Spleen (tissue), 11 donors: ENCODE data around the gene EPHA6. TPM values are rescaled to one million over a fixed set of nuclear protein-coding genes. Genes with fewer than 3 reads are reported as not detected.

Experiments
- DNase-seq: peaks from one replicate; pipeline ENCODE4 v3.0.0-alpha.2; 2020
- H3K27ac ChIP-seq, 8 donors: fragments of 200-600 bp; sonication (generic) in 7 of 8; 1 replicate in 4 of 8; 2 replicates in 4 of 8; pipeline versions ENCODE4 v1.5.0 to v1.8.0; 2016 to 2021; ENCODE audit warnings: inconsistent platforms in 4 of 8, mild to moderate bottlenecking in 4 of 8, moderate library complexity in 1 of 8
- H3K27me3 ChIP-seq, 7 donors: fragments of 200-600 bp; sonication (generic) in 6 of 7; replicated peaks in 1 of 7; 1 replicate in 4 of 7; 2 replicates in 3 of 7; pipeline versions ENCODE4 v1.5.0 to v1.8.0; 2016 to 2021; ENCODE audit warnings: inconsistent platforms in 3 of 7, mild to moderate bottlenecking in 1 of 7
- H3K36me3 ChIP-seq, 6 donors: fragments of 200-600 bp; sonication (generic) in 5 of 6; 1 replicate in 4 of 6; 2 replicates in 2 of 6; pipeline versions ENCODE4 v1.5.0 to v1.8.0; 2016 to 2021; ENCODE audit warnings: inconsistent platforms in 2 of 6
- H3K4me1 ChIP-seq, 6 donors: fragments of 200-600 bp; sonication (generic) in 5 of 6; 1 replicate in 3 of 6; 2 replicates in 3 of 6; pipeline versions ENCODE4 v1.5.0 to v1.8.0; 2016 to 2021; ENCODE audit warnings: inconsistent platforms in 3 of 6
- H3K4me3 ChIP-seq, 8 donors: fragments of 200-600 bp; sonication (generic) in 7 of 8; 1 replicate in 4 of 8; 2 replicates in 4 of 8; pipeline versions ENCODE4 v1.5.0 to v1.8.0; 2016 to 2021; ENCODE audit warnings: inconsistent platforms in 4 of 8, mild to moderate bottlenecking in 4 of 8, moderate library complexity in 2 of 8
- H3K9me3 ChIP-seq, 8 donors: fragments of 200-600 bp; sonication (generic) in 7 of 8; 1 replicate in 4 of 8; 2 replicates in 4 of 8; pipeline versions ENCODE4 v1.5.0 to v1.8.0; 2016 to 2021; ENCODE audit warnings: inconsistent platforms in 4 of 8
- CTCF ChIP-seq, 11 experiments: fragments of 200-600 bp in 7 of 11; fragments of 450-650 bp in 4 of 11; sonication (generic) in 4 of 11; IDR thresholded peaks in 8 of 11; conservative IDR thresholded peaks in 3 of 11; 1 replicate in 7 of 11; 2 replicates in 4 of 11; pipeline versions ENCODE4 v1.4.0 to v1.8.0; 2016 to 2021; ENCODE audit warnings: antibody characterized with exemption in 11 of 11, inconsistent platforms in 4 of 11, mild to moderate bottlenecking in 1 of 11
- POLR2A ChIP-seq, 3 donors: fragments of 450-650 bp; IDR thresholded peaks; one replicate each; pipeline ENCODE4 v1.5.1; 2017; ENCODE audit warnings: antibody characterized with exemption in 3 of 3, mild to moderate bottlenecking in 1 of 3
- POLR2AphosphoS5 ChIP-seq, 3 donors: sonication (generic); formaldehyde crosslinking; IDR thresholded peaks; one replicate each; pipeline ENCODE4 v1.5.1; 2017; ENCODE audit warnings: antibody characterized with exemption in 3 of 3
- WGBS, 5 donors: extraction: QIAGEN DNeasy Blood & Tissue Kit in 3 of 5; methylation state at CpG; one replicate each; pipeline versions ENCODE4 v1.1.5 to v1.1.7; 2013 to 2018; 5-methylcytosine and 5-hydroxymethylcytosine counted together
- intact Hi-C: fragments of 100-400 bp; cut with DNase I; formaldehyde crosslinking; loops from one replicate; pipeline ENCODE4 v1.15.0; 2023; ENCODE audit warnings: low total_unique reads
- polyA plus RNA-seq, 3 donors: library from polyadenylated mRNA; stranded (reverse); fragments of 200-250 nt; gene quantifications; one replicate each; pipeline ENCODE4 v1.2.1, GENCODE V29; 2013
- total RNA-seq, 7 donors: library from RNA; depleted of rRNA in 3 of 7; stranded (reverse); fragments of >200 nt in 3 of 7; fragmentation: NEBNext Ultra II Directional in 4 of 7; extraction: Animal tissue kit (Norgen Biotek cat#: 25700) in 4 of 7; gene quantifications; one replicate each; pipeline versions ENCODE4 v1.1.0 to v1.2.1, GENCODE V29; 2016 to 2021
- donor health status: healthy with polysubstance abuse.
- donor health status: DM: no; HTN: no; CAD: no; lungs with moderate emphysema.
- donor health status: DM: no; HTN: no; CAD: no.
- donor health status: Bipolar disorder and iron deficiency.
- donor health status: healthy.
- donor health status: DM: no; HTN: no; CAD: no.
- donor health status: DM: yes; HTN: yes; CAD: no.

Gene EPHA6
- total and polyA plus RNA-seq, 10 donors = 0.44 TPM; not detected in 9

- Histone ChIP-seq H3K27ac (peak within 1 kb of the TSS; percentile 43 to 87 (median 80)), H3K27me3 (no peaks in the 10 kb centered on the region), H3K36me3 (peaks cover 0 to 8% (median 0%) of the 10 kb centered on the region in 6 donors), H3K4me1 (peaks cover 9 to 35% (median 15%) of the 10 kb centered on the region in 6 donors), H3K4me3 (peak within 1 kb of the TSS; percentile 66 to 98 (median 94)), H3K9me3 (no peaks in the 10 kb centered on the region)
- intact Hi-C loops = no loop called here
- peak; percentile 93 for DNase-seq
- WGBS, 5 donors = 0 to 1% (median 1%) methylated on average over 30 to 46 of the region's 46 CpGs
- no peak for TF ChIP-seq CTCF (IDR thresholded peaks at IDR 0.05 in 8 of 11, conservative IDR thresholded peaks at IDR 0.05 in 3 of 11)
- peak; percentile 65 to 82 (median 79) for TF ChIP-seq POLR2AphosphoS5 (IDR thresholded peaks at IDR 0.05)
Observed at GRCh38 chr3:97764407-97765238, 950.2 kb downstream of the EPHA6 start, which contains the start of gene ARL6. Gene ARL6 (plus strand): TSS chr3:97764758. CDS start chr3:97768108, 3,350 bp downstream.

GRCh38 chr3:97765336-97765735 lies 950.9 kb downstream of the EPHA6 start:
- Histone ChIP-seq H3K27ac (no peak overlapping the region), H3K4me3 (peak overlapping the region in 6 of 8 donors; percentile 82 to 98 (median 95)), H3K36me3 (peaks cover 0 to 16% (median 0%) of the 10 kb centered on the region in 6 donors), H3K9me3 (no peaks in the 10 kb centered on the region), H3K4me1 (peaks cover 9 to 35% (median 15%) of the 10 kb centered on the region in 6 donors), H3K27me3 (no peaks in the 10 kb centered on the region)
- intact Hi-C loops = no loop called here
- WGBS, 5 donors = 36 to 57% (median 52%) methylated on average over 2 of the region's 2 CpGs
- DNase-seq = no peak
- TF ChIP-seq CTCF (IDR thresholded peaks at IDR 0.05 in 8 of 11, conservative IDR thresholded peaks at IDR 0.05 in 3 of 11) (no peak), POLR2AphosphoS5 (IDR thresholded peaks at IDR 0.05) (no peak)

GRCh38 chr3:97772926-97773325 lies 958.5 kb downstream of the EPHA6 start:
- intact Hi-C loops = no loop called here
- H3K27ac ChIP-seq = no peak overlapping the region
- no peak for TF ChIP-seq POLR2AphosphoS5 (IDR thresholded peaks at IDR 0.05)
- TF ChIP-seq CTCF (IDR thresholded peaks at IDR 0.05 in 8 of 11, conservative IDR thresholded peaks at IDR 0.05 in 3 of 11) = no peak
- no peak for TF ChIP-seq POLR2A (IDR thresholded peaks at IDR 0.05)
- WGBS, 5 donors = 82 to 95% (median 90%) methylated on average over 3 of the region's 3 CpGs
- no peak overlapping the region for H3K4me3 ChIP-seq
- H3K36me3 ChIP-seq = peaks cover 0 to 49% (median 0%) of the 10 kb centered on the region in 6 donors
- no peaks in the 10 kb centered on the region for H3K4me1 ChIP-seq
- H3K9me3 ChIP-seq = peaks cover 0 to 7% (median 0%) of the 10 kb centered on the region in 8 donors
- H3K27me3 ChIP-seq = no peaks in the 10 kb centered on the region
- DNase-seq = no peak

GRCh38 chr3:97778152-97778551 lies 963.8 kb downstream of the EPHA6 start:
- DNase-seq = no peak
- Histone ChIP-seq H3K27ac (no peak overlapping the region), H3K27me3 (no peaks in the 10 kb centered on the region), H3K36me3 (peaks cover 0 to 22% (median 0%) of the 10 kb centered on the region in 6 donors), H3K9me3 (no peaks in the 10 kb centered on the region), H3K4me1 (peaks cover 0 to 5% (median 0%) of the 10 kb centered on the region in 6 donors), H3K4me3 (no peak overlapping the region)
- intact Hi-C loops = no loop called here
- TF ChIP-seq POLR2A (IDR thresholded peaks at IDR 0.05) (no peak), CTCF (IDR thresholded peaks at IDR 0.05 in 8 of 11, conservative IDR thresholded peaks at IDR 0.05 in 3 of 11) (no peak), POLR2AphosphoS5 (IDR thresholded peaks at IDR 0.05) (no peak)
